ENCODE results near the gene COL4A4.

DNA sequence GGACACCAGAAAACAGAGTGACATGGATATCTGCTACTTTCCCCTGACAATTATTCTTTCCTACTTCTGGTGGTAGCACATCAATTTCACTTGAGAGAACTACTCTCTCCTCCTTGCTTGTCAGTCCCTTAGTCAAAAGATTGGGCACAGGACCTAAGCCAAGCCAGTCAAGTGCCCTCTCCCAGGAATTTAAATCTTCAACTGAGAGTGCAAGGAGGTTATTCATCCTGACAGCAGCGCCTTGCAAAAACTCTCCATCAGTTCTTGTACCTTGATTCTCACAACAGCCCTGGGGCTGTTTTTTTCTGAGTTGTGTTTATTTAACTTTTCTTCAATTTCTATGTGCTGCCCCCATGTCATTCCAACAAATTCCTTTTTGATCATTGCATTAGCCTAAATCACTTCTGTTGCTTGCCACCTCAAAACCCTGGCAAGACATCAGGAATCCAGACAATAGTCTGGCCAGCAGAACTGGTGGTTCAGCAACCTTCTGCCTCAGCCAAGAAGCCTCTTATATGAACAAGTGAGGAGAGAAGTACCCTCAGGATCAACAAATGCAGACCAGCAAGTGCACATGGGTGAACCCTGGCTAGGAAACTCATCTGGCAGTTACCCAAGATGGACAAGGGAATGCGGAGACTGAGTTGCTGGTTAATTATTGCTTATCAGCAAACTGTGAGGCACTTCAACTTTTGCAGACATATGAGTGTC, 19.8 kb upstream of the COL4A4 start:
- TF ChIP-seq, protein P1, sequence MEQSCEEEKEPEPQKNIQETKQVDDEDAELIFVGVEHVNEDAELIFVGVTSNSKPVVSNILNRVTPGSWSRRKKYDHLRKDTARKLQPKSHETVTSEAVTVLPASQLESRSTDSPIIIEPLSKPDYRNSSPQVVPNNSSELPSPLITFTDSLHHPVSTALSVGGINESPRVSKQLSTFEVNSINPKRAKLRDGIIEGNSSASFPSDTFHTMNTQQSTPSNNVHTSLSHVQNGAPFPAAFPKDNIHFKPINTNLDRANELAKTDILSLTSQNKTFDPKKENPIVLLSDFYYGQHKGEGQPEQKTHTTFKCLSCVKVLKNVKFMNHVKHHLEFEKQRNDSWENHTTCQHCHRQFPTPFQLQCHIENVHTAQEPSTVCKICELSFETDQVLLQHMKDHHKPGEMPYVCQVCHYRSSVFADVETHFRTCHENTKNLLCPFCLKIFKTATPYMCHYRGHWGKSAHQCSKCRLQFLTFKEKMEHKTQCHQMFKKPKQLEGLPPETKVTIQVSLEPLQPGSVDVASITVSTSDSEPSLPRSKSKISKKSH (CRISPR knock-in tag; IDR thresholded peaks at IDR 0.05; ENCODE audit: borderline replicate concordance) = no peak
- no peak for TF ChIP-seq ATM (IDR thresholded peaks at IDR 0.05; ENCODE audit: borderline replicate concordance)

Data from HepG2 (cell line).